Cardiac septum (tissue), 1 donor: ENCODE results near the gene SLC39A7. TPM values are rescaled to one million over a fixed set of nuclear protein-coding genes. Genes with fewer than 3 reads are reported as not detected.
A peak's percentile ranks its signal among the peaks of the same experiment; 100 is the strongest.
"Not testable (repeated sequence)": the region's sequence is repeated elsewhere in the genome, so short reads cannot be mapped to it uniquely, and the experiment has no call there.

ENCODE experiments used
- DNase-seq: peaks from one replicate; pipeline ENCODE4 v3.0.0-alpha.2; 2020; ENCODE audit warnings: low spot score
- intact Hi-C: fragments of 100-400 bp; cut with DNase I; formaldehyde crosslinking; loops from one replicate; pipeline ENCODE4 v1.14.0; 2022
- total RNA-seq: library from RNA; stranded (reverse); fragmentation: NEBNext Ultra II Directional; extraction: Animal tissue kit (Norgen Biotek cat#: 25700); gene quantifications from one replicate; pipeline ENCODE4 v1.2.1, GENCODE V29; 2021
- donor health status: DM: no; HTN: no; CAD: no.

The SLC39A7 gene
- total RNA-seq, 1 donor from 2014 or later, result 62.4 TPM

- intact Hi-C loops, result no loop called here
- peak; percentile 53 for DNase-seq
Measured at GRCh38 chr6:33215271-33216116, 14.8 kb downstream of the SLC39A7 start.

GRCh38 chr6:33216117-33216649 is 15.5 kb downstream of the SLC39A7 start:
- peak; percentile 50 for DNase-seq
- intact Hi-C loops, result no loop called here

- intact Hi-C loops, result no loop called here
- peak; percentile 4 for DNase-seq
Measured at GRCh38 chr6:33217246-33217645, 16.6 kb downstream of the SLC39A7 start.

GRCh38 chr6:33217681-33218080 is 17.0 kb downstream of the SLC39A7 start:
- intact Hi-C loops, result no loop called here
- peak; percentile 17 for DNase-seq

- intact Hi-C loops, result not testable (repeated sequence)
- peak; percentile 9 for DNase-seq
Measured at GRCh38 chr6:33226503-33227120, 25.9 kb downstream of the SLC39A7 start.

GRCh38 chr6:33235221-33235634 is 34.6 kb downstream of the SLC39A7 start:
- intact Hi-C loops, result no loop called here
- DNase-seq, result no peak

GRCh38 chr6:33236328-33236727 is 35.7 kb downstream of the SLC39A7 start:
- intact Hi-C loops, result no loop called here
- DNase-seq, result no peak

GRCh38 chr6:33236852-33237251 is 36.2 kb downstream of the SLC39A7 start:
- no peak for DNase-seq
- intact Hi-C loops, result no loop called here

- intact Hi-C loops, result no loop called here
- no peak for DNase-seq
Measured at GRCh38 chr6:33237741-33238140, 37.1 kb downstream of the SLC39A7 start.

- no peak for DNase-seq
- intact Hi-C loops, result no loop called here
Measured at GRCh38 chr6:33241968-33242367, 41.3 kb downstream of the SLC39A7 start.

- intact Hi-C loops, result no loop called here
- no peak for DNase-seq
Measured at GRCh38 chr6:33243476-33243875, 42.8 kb downstream of the SLC39A7 start.

- peak; percentile 93 for DNase-seq
- intact Hi-C loops, result loop anchor here (2.0 to 5.0 kb wide), 5 partner anchors 35 to 231 kb away; partner anchors contain the start of genes HSD17B8, RGL2, RXRB and SLC39A7
Measured at GRCh38 chr6:33247977-33248642, 47.4 kb downstream of the SLC39A7 start.

GRCh38 chr6:33248643-33248931 is 47.9 kb downstream of the SLC39A7 start:
- intact Hi-C loops, result loop anchor here (2.0 to 5.0 kb wide), 5 partner anchors 36 to 231 kb away; partner anchors contain the start of genes HSD17B8, RGL2, RXRB and SLC39A7
- DNase-seq, result peak; percentile 74

- intact Hi-C loops, result loop anchor here (1.0 to 5.0 kb wide), 6 partner anchors 36 to 232 kb away; partner anchors contain the start of genes HSD17B8, RGL2, RXRB and SLC39A7
Measured at GRCh38 chr6:33248932-33249731, 48.5 kb downstream of the SLC39A7 start.

GRCh38 chr6:33249732-33250630 is 49.3 kb downstream of the SLC39A7 start:
- intact Hi-C loops, result loop anchor here (1.0 to 5.0 kb wide), 6 partner anchors 37 to 233 kb away; partner anchors contain the start of genes HSD17B8, RGL2, RXRB and SLC39A7
- no peak for DNase-seq

More at GRCh38 chr6:33248932-33249731, 48.5 kb downstream of the SLC39A7 start:
- DNase-seq, result peak; percentile 99

GRCh38 chr6:33250731-33251130 is 50.1 kb downstream of the SLC39A7 start:
- intact Hi-C loops, result no loop called here

GRCh38 chr6:33251395-33252012 is 50.8 kb downstream of the SLC39A7 start:
- DNase-seq, result no peak
- intact Hi-C loops, result no loop called here

More at GRCh38 chr6:33250731-33251130, 50.1 kb downstream of the SLC39A7 start:
- DNase-seq, result no peak

- no peak for DNase-seq
- intact Hi-C loops, result no loop called here
Measured at GRCh38 chr6:33252759-33253158, 52.1 kb downstream of the SLC39A7 start.
